Measurements from ENCODE around the gene GNPDA1.
A peak's percentile ranks its signal among the peaks of the same experiment; 100 is the strongest.

The GNPDA1 gene

GRCh38 chr5:141978389-141978788 is 34.4 kb downstream of the GNPDA1 start:
- no peak for TF ChIP-seq ZFX (IDR thresholded peaks at IDR 0.05)
- TF ChIP-seq CTCF (conservative IDR thresholded peaks at IDR 0.05) = no peak
- no peak overlapping the region for H3K27ac ChIP-seq

GRCh38 chr5:141976176-141976575 is 36.7 kb downstream of the GNPDA1 start:
- H3K27ac ChIP-seq = no peak overlapping the region
- TF ChIP-seq CTCF (conservative IDR thresholded peaks at IDR 0.05) (no peak), ZFX (IDR thresholded peaks at IDR 0.05) (no peak)

GRCh38 chr5:141973871-141974595 is 38.8 kb downstream of the GNPDA1 start:
- no peak overlapping the region for H3K27ac ChIP-seq
- TF ChIP-seq CTCF (conservative IDR thresholded peaks at IDR 0.05) = no peak
- no peak for TF ChIP-seq ZFX (IDR thresholded peaks at IDR 0.05)

GRCh38 chr5:141969783-141970771 is 42.8 kb downstream of the GNPDA1 start:
- no peak for TF ChIP-seq CTCF (conservative IDR thresholded peaks at IDR 0.05)
- TF ChIP-seq ZFX (IDR thresholded peaks at IDR 0.05) = no peak
- peak overlapping the region; percentile 91 for H3K27ac ChIP-seq

GRCh38 chr5:141968914-141969608 is 43.8 kb downstream of the GNPDA1 start, which contains the start of gene RNF14:
TSS of gene RNF14 (plus strand) at chr5:141969105. CDS start at chr5:141973589, 4,484 bp downstream.
- TF ChIP-seq CTCF (conservative IDR thresholded peaks at IDR 0.05) = peak; percentile 100
- peak; percentile 99 for TF ChIP-seq ZFX (IDR thresholded peaks at IDR 0.05)
- peak within 1 kb of the TSS; percentile 91 for H3K27ac ChIP-seq

GRCh38 chr5:141966963-141967333 is 45.9 kb downstream of the GNPDA1 start:
- TF ChIP-seq CTCF (conservative IDR thresholded peaks at IDR 0.05) = no peak
- TF ChIP-seq ZFX (IDR thresholded peaks at IDR 0.05) = no peak
- no peak overlapping the region for H3K27ac ChIP-seq

Data from C4-2B (cell line).